ENCODE data around the gene RNF19B. TPM values are rescaled to one million over a fixed set of nuclear protein-coding genes. Genes with fewer than 3 reads are reported as not detected.

The RNF19B gene
- total and polyA plus RNA-seq, 2 of the 13 experiments (the other 11 are each of a cell fraction or from before 2014, with no cell fraction given): 15.3 to 22.5 TPM

DNA sequence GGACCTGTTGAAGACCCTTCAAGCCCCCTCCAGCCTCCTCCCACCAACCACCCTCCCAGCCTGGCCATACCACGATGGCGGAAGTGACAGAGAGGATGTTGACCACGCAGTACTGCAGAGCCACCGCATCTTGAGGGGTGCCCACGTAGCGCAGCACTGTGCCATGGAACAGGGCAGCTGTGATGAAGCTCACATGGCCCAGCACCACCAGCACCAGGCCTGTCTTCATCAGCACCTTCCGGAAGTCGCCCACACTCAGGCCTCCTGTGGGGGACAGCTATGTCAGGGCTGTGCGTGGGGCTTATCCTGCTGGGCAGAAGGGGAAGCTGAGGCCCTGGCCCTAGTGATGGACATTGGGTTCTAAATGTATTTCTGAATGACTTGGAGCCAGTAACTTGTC lies 66.6 kb downstream of the RNF19B start:
- Histone ChIP-seq H3K79me2 (ENCODE audit: insufficient read depth, low read length) (no peaks in the 10 kb centered on the region), H3K9ac (ENCODE audit: insufficient read depth, low read depth, low read length) (no peak overlapping the region), H2AFZ (ENCODE audit: low read length) (no peak overlapping the region), H3K4me2 (ENCODE audit: low read depth, low read length) (no peak overlapping the region), H4K20me1 (ENCODE audit: insufficient read depth, low read length) (0 out of 2 replicates have a peak, but pooled peaks cover 2% of the 10 kb centered on the region), H3K4me3 (replicated peaks in 1 of 3; ENCODE audit: insufficient read depth in 1 of 3, low read depth in 2 of 3, low read length in 3 of 3) (no peak overlapping the region), H3K36me3 (replicated peaks in 1 of 2; ENCODE audit: control insufficient read depth in 1 of 2, insufficient read depth in 2 of 2, low read length in 2 of 2) (no peaks in the 10 kb centered on the region), H3K9me3 (ENCODE audit: low read length) (no peaks in the 10 kb centered on the region), H3K27ac (ENCODE audit: extremely low read length, insufficient read depth, low read length) (no peak overlapping the region), H3K4me1 (ENCODE audit: insufficient read depth, low read length) (no peaks in the 10 kb centered on the region), H3K27me3 (ENCODE audit: control insufficient read depth in 1 of 2, insufficient read depth in 2 of 2, low read length in 2 of 2) (peaks cover 13 to 63% of the 10 kb centered on the region in 2 experiments)
- TF ChIP-seq, protein P1, sequence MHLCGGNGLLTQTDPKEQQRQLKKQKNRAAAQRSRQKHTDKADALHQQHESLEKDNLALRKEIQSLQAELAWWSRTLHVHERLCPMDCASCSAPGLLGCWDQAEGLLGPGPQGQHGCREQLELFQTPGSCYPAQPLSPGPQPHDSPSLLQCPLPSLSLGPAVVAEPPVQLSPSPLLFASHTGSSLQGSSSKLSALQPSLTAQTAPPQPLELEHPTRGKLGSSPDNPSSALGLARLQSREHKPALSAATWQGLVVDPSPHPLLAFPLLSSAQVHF (CRISPR knock-in tag; IDR thresholded peaks at IDR 0.05): no peak
- TF ChIP-seq ZFP62 (CRISPR knock-in tag; IDR thresholded peaks at IDR 0.05): no peak
- TF ChIP-seq RFX5 (IDR thresholded peaks at IDR 0.05; ENCODE audit: low read depth, low read length): no peak
- TF ChIP-seq, protein P2, sequence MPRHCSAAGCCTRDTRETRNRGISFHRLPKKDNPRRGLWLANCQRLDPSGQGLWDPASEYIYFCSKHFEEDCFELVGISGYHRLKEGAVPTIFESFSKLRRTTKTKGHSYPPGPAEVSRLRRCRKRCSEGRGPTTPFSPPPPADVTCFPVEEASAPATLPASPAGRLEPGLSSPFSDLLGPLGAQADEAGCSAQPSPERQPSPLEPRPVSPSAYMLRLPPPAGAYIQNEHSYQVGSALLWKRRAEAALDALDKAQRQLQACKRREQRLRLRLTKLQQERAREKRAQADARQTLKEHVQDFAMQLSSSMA (CRISPR knock-in tag; IDR thresholded peaks at IDR 0.05): no peak
- TF ChIP-seq, protein P3, sequence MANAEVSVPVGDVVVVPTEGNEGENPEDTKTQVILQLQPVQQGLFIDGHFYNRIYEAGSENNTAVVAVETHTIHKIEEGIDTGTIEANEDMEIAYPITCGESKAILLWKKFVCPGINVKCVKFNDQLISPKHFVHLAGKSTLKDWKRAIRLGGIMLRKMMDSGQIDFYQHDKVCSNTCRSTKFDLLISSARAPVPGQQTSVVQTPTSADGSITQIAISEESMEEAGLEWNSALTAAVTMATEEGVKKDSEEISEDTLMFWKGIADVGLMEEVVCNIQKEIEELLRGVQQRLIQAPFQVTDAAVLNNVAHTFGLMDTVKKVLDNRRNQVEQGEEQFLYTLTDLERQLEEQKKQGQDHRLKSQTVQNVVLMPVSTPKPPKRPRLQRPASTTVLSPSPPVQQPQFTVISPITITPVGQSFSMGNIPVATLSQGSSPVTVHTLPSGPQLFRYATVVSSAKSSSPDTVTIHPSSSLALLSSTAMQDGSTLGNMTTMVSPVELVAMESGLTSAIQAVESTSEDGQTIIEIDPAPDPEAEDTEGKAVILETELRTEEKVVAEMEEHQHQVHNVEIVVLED (CRISPR knock-in tag; IDR thresholded peaks at IDR 0.05; ENCODE audit: borderline replicate concordance): no peak
- no peak for TF ChIP-seq KDM2A (CRISPR knock-in tag; IDR thresholded peaks at IDR 0.05; ENCODE audit: borderline replicate concordance, low read depth)
- TF ChIP-seq, protein P4, sequence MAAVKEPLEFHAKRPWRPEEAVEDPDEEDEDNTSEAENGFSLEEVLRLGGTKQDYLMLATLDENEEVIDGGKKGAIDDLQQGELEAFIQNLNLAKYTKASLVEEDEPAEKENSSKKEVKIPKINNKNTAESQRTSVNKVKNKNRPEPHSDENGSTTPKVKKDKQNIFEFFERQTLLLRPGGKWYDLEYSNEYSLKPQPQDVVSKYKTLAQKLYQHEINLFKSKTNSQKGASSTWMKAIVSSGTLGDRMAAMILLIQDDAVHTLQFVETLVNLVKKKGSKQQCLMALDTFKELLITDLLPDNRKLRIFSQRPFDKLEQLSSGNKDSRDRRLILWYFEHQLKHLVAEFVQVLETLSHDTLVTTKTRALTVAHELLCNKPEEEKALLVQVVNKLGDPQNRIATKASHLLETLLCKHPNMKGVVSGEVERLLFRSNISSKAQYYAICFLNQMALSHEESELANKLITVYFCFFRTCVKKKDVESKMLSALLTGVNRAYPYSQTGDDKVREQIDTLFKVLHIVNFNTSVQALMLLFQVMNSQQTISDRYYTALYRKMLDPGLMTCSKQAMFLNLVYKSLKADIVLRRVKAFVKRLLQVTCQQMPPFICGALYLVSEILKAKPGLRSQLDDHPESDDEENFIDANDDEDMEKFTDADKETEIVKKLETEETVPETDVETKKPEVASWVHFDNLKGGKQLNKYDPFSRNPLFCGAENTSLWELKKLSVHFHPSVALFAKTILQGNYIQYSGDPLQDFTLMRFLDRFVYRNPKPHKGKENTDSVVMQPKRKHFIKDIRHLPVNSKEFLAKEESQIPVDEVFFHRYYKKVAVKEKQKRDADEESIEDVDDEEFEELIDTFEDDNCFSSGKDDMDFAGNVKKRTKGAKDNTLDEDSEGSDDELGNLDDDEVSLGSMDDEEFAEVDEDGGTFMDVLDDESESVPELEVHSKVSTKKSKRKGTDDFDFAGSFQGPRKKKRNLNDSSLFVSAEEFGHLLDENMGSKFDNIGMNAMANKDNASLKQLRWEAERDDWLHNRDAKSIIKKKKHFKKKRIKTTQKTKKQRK (IDR thresholded peaks at IDR 0.05; ENCODE audit: low read length): no peak
- TF ChIP-seq YY1 (IDR thresholded peaks at IDR 0.05; ENCODE audit: insufficient read depth, insufficient replicate concordance, low read depth, low read length): no peak
- no peak for TF ChIP-seq ZNF782 (CRISPR knock-in tag; IDR thresholded peaks at IDR 0.05; ENCODE audit: borderline replicate concordance)
- no peak for TF ChIP-seq HCFC1 (IDR thresholded peaks at IDR 0.05; ENCODE audit: low read depth, low read length)
- no peak for TF ChIP-seq ZNF143 (CRISPR knock-in tag; IDR thresholded peaks at IDR 0.05)
- no peak for TF ChIP-seq EP300 (IDR thresholded peaks at IDR 0.05; ENCODE audit: low read depth in 2 of 2, low read length in 2 of 2)
- TF ChIP-seq EP300 (CRISPR knock-in tag; IDR thresholded peaks at IDR 0.05; ENCODE audit: borderline replicate concordance): no peak
- TF ChIP-seq ZNF615 (CRISPR knock-in tag; IDR thresholded peaks at IDR 0.05; ENCODE audit: borderline replicate concordance): no peak
- TF ChIP-seq, protein P5, sequence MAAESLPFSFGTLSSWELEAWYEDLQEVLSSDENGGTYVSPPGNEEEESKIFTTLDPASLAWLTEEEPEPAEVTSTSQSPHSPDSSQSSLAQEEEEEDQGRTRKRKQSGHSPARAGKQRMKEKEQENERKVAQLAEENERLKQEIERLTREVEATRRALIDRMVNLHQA (CRISPR knock-in tag; IDR thresholded peaks at IDR 0.05): no peak
- WGBS (ENCODE audit: low lambda C conversion rate): no CpG with 5 or more reads among the region's 9 CpGs
- ATAC-seq: no peak
- CTCF ChIA-PET (ENCODE audit: low intra/inter-chr PET ratio, low total read pairs): no interaction called here
- no peak for FAIRE-seq
- POLR2A ChIA-PET: no interaction called here
- BruUV-seq (replicated peaks): no TSS peak
- no peak for DNase-seq (ENCODE audit: low spot score)
- intact Hi-C loops (cut with micrococcal nuclease; ENCODE audit: unreplicated experiment) (no loop called here), in situ Hi-C loops (cut with HindIII; ENCODE audit: extremely low pct_ligation_motif_present, low pct_unique_long_range_greater_than_20kb) (no loop called here)
